Stomach smooth muscle (tissue), 2 donors: ENCODE data around the gene DYNLL1.
"Not testable (repeated sequence)": the region's sequence is repeated elsewhere in the genome, so short reads cannot be mapped to it uniquely, and the experiment has no call there.

Source experiments
- H3K27ac ChIP-seq: one replicate; pipeline ENCODE4 v1.7.0; 2013; ENCODE audit warnings: mild to moderate bottlenecking, low read length, inconsistent platforms
- H3K27me3 ChIP-seq, 2 donors: one replicate each; pipeline ENCODE4 v1.7.0; 2013; ENCODE audit warnings: low read length in 2 of 2; ENCODE audit not compliant: insufficient read depth in 2 of 2, control insufficient read depth in 1 of 2
- H3K36me3 ChIP-seq, 2 donors: one replicate each; pipeline ENCODE4 v1.7.0; 2013; ENCODE audit warnings: low read length in 2 of 2; ENCODE audit not compliant: control insufficient read depth in 2 of 2, insufficient read depth in 2 of 2
- H3K4me1 ChIP-seq: one replicate; pipeline ENCODE4 v1.7.0; 2013; ENCODE audit warnings: low read length; ENCODE audit not compliant: control insufficient read depth, insufficient read depth
- H3K4me3 ChIP-seq, 2 donors: one replicate each; pipeline ENCODE4 v1.7.0; 2013; ENCODE audit warnings: low read length in 2 of 2
- H3K9ac ChIP-seq, 2 donors: one replicate each; pipeline ENCODE4 v1.7.0; 2013; ENCODE audit warnings: low read length in 2 of 2, mild to moderate bottlenecking in 1 of 2
- H3K9me3 ChIP-seq, 2 donors: one replicate each; pipeline ENCODE4 v1.7.0; 2013; ENCODE audit warnings: low read length in 2 of 2; ENCODE audit not compliant: control insufficient read depth in 2 of 2
- donor health status: healthy.
- donor health status: Pancreatic carcinoma.

The DYNLL1 gene

DNA sequence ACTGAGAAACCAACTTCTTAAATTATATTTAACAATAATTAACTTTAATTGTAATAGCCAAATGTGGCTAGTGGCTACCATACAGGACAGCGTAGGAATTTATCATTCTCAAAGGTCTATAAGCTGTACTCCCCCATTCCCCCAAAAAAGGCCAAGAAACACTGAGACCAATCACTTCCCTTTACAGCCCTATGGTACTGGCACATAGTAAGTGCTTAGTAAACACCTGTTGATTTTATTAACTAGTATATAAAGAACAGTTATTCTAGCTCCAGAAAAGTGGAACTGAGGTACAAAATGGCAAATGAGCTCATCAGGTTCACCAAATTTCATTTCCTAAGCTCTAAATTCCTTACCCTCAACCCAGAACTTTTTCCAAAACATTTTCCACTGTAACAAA is 20.3 kb upstream of the DYNLL1 start:
- Histone ChIP-seq H3K36me3 (no peaks in the 10 kb centered on the region), H3K9me3 (no peaks in the 10 kb centered on the region), H3K4me1 (no peaks in the 10 kb centered on the region), H3K27ac (no peak overlapping the region), H3K9ac (no peak overlapping the region), H3K27me3 (no peaks in the 10 kb centered on the region), H3K4me3 (no peak overlapping the region)

DNA sequence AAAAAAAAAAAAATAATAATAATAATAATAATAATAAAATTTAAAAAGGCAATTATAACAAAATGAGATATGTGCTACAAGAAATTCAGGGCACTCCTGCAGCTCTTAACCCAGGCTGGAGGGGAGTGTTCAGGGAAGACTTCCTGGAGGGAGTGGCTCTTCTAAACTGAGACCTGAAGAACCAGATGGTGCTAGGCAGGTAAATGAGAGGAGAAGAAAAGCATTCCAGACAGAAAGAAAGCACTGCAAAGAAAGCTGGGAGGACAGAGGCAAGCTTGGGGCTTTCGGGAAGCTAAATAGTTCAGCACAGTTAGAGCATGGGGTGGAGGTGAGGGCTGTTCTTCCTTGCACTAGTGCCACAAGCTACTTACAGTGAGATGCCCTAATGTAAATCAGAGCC is 16.5 kb upstream of the DYNLL1 start:
- no peaks in the 10 kb centered on the region for H3K27me3 ChIP-seq
- no peak overlapping the region for H3K9ac ChIP-seq
- no peak overlapping the region for H3K27ac ChIP-seq
- no peaks in the 10 kb centered on the region for H3K9me3 ChIP-seq
- H3K36me3 ChIP-seq: no peaks in the 10 kb centered on the region
- H3K4me3 ChIP-seq: no peak overlapping the region
- no peaks in the 10 kb centered on the region for H3K4me1 ChIP-seq

DNA sequence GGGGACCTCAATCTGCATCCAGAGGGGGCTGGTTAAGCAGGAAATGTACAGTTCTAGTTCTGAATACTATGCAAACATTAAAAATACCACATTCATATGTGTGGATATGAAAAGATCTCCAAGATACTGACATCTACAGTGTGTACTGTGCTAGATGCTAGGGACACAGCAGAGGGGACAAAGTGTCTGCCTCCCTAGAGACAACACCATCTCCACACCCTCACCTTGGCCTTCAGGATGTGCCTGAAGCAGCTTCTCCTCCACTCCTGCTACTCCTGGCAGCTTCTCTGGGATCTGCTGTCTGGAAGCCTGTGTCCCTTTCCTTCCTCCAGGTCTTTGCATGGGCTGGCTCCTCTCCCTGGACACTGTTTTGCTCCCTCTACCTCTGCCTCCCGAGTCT is 15.7 kb upstream of the DYNLL1 start:
- Histone ChIP-seq H3K4me1 (no peaks in the 10 kb centered on the region), H3K9me3 (no peaks in the 10 kb centered on the region), H3K27me3 (no peaks in the 10 kb centered on the region), H3K27ac (no peak overlapping the region), H3K4me3 (no peak overlapping the region), H3K36me3 (no peaks in the 10 kb centered on the region), H3K9ac (no peak overlapping the region)

DNA sequence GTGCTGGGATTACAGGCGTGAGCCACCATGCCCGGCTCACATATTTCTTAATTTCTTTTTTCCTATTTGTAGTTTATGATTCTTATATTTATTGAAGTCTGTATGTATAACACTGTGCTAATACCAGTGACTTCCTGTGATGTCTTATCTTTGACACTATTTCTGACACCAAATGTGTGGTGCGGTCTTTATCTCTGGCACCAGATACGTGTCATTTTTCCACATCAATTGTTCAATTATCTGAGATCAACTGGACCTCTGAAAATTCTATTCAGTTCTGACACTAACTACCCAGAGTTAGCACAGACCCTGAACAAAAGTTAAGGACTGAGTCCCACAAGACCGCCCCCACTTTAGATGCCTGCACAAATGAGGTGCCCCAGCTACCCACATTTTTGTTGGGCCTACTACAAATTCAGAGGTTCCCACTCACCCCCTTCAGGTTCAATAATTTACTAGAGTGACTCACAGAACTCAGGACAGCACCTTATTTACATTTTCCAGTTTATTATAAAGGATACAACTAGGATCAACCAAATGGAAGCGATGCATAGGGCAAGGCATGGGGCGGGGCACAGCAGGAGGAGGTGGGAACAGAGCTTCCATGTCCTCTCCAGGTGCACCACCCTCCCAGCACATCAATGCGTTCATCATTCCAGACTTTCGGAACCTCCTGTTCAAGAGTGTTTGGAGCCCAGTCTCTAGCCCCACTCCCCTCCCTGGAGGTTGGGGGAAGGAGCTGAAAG is 14.7 kb upstream of the DYNLL1 start:
- Histone ChIP-seq H3K27ac (no peak overlapping the region), H3K4me1 (no peaks in the 10 kb centered on the region), H3K27me3 (no peaks in the 10 kb centered on the region), H3K36me3 (no peaks in the 10 kb centered on the region), H3K4me3 (no peak overlapping the region), H3K9ac (no peak overlapping the region), H3K9me3 (no peaks in the 10 kb centered on the region)

DNA sequence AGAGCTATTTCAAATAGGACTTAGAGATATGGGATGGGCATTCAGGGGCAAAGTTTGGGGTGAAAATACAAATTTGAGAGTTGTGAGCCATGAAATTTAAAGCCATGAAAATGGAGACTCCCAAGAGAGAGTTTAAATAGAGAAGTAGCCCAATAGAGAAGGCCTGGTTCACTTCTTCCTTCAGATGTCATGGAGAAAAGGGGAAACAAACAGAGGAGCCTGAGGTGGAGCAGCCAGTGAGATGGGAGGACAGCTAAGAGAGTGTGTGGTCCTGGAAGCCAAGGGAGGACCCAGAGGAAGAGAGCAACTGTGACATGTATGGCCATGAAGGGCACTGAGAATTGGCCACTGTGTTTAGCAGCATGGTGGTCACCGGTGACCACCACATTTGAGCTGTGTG is 12.3 kb upstream of the DYNLL1 start:
- Histone ChIP-seq H3K4me3 (no peak overlapping the region), H3K9me3 (no peaks in the 10 kb centered on the region), H3K27ac (no peak overlapping the region), H3K36me3 (peaks cover 0 to 2% of the 10 kb centered on the region in 2 donors), H3K4me1 (no peaks in the 10 kb centered on the region), H3K9ac (no peak overlapping the region), H3K27me3 (no peaks in the 10 kb centered on the region)

DNA sequence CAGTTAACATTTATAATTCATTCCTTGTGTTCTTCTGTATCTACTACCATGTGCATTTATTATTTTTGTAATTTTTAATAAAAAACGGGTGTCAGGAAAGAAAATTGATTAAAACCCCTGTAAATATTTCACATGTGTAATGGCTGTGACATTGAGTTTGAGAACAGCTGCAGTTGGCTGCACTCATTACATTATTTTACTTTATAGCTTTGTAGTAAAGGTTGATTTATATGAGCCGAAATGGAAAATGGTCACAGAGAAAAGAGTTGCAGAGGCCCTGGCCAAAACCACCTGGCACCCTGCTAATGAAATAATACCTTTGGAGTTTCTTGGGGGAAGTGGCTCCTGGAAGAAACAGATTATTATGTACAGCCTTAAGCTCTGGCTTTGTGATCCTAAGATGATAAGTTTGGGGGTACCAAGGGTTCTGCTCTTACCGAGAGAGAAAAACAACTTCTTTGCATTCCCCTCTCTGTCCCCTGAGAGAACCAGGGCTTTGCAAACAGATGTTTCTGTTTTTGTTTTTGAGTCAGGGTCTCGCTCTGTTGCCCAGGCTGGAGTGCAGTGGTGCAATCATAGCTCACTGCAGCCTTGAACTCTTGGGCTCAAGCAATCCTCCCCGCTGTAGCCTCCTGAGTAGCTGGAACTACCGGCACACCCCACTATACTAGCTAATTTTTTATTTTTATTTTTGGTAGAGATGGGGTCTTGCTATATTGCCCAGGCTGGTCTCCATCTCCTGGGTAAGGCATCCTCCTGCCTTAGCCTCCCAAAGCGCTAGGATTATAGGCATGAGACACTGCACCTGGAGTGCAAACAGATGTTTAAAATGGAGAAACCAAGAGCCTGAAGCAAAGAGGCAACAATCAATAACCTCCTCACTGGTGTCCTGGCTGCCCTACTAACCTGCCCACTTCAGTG is 9.7 kb upstream of the DYNLL1 start:
- no peak overlapping the region for H3K4me3 ChIP-seq
- H3K4me1 ChIP-seq: no peaks in the 10 kb centered on the region
- no peaks in the 10 kb centered on the region for H3K9me3 ChIP-seq
- no peaks in the 10 kb centered on the region for H3K27me3 ChIP-seq
- no peak overlapping the region for H3K27ac ChIP-seq
- no peak overlapping the region for H3K9ac ChIP-seq
- H3K36me3 ChIP-seq: peaks cover 7 to 10% of the 10 kb centered on the region in 2 donors

DNA sequence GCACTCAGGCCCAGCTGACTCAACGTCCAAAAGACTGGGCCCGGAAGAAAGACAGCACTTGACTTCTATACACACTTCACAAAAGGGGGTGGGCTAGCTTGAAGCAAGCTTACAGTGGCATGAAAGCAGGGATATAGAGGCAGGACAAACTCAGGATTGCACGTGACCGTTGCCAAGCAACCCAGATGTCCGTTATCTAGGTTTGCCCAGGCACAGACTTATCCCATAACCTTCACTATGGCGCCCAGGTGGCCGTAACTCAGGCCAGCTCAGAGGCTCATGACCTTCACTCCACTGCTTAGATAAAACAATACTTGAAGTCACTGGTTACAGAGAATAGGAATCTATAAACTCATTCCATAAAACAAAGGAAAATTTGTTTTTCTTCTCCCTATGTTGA is 8.4 kb upstream of the DYNLL1 start:
- peaks cover 11 to 14% of the 10 kb centered on the region in 2 donors for H3K36me3 ChIP-seq
- not testable (repeated sequence) for H3K27me3 ChIP-seq, H3K27ac ChIP-seq, H3K4me3 ChIP-seq, H3K9me3 ChIP-seq, H3K4me1 ChIP-seq, H3K9ac ChIP-seq

DNA sequence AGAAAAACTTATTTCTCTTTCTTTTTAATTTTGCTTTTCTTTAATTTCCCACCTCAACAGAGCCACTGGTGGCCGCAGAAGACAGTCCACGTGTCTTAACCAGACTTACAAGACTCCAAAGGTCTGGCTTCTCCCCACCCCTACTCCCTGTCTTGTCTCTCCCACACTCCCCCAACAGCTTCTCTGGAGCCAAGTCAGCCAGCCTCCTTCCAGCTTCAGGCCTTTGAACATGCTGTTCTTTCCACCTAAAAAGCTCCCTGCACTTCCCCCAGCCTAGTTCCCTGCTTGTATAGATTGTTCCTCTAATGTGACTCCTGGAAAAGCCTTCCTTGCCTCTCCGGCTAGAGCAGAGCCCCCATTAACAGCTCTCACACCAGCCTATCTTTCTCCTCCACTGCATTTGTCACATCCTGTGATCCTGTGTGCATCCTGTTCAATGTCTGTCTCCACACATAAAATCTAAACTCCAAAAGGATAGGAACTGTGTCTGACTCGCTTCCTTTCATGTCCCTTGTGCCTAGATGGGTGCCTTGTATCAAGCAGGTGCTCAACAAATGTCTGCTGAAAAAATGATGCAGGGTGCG is 7.8 kb upstream of the DYNLL1 start:
- Histone ChIP-seq H3K9ac (no peak overlapping the region), H3K27me3 (no peaks in the 10 kb centered on the region), H3K36me3 (peaks cover 11 to 14% of the 10 kb centered on the region in 2 donors), H3K9me3 (no peaks in the 10 kb centered on the region), H3K4me1 (no peaks in the 10 kb centered on the region), H3K27ac (no peak overlapping the region), H3K4me3 (no peak overlapping the region)

DNA sequence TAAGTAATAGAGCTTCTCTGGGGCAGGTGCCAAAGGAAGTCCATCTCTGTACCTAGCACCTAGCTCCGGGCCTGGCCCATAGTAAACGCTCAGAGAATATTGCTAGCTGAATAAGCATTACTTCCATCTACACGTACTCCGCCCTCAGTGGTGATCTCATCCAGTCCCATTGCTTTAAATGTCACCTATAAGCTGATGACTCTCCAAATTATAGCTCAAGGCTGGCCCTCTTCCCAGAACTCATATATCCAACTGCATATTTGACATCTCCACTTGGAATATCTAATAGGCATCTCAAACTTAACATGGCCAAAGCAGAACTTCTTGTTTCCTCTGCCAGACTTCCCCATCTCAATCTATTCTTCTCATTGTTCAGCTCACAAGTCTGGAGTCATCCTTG is 6.9 kb upstream of the DYNLL1 start:
- Histone ChIP-seq H3K4me1 (no peaks in the 10 kb centered on the region), H3K27me3 (no peaks in the 10 kb centered on the region), H3K4me3 (no peak overlapping the region), H3K9me3 (no peaks in the 10 kb centered on the region), H3K36me3 (peaks cover 11 to 14% of the 10 kb centered on the region in 2 donors), H3K9ac (no peak overlapping the region), H3K27ac (no peak overlapping the region)

DNA sequence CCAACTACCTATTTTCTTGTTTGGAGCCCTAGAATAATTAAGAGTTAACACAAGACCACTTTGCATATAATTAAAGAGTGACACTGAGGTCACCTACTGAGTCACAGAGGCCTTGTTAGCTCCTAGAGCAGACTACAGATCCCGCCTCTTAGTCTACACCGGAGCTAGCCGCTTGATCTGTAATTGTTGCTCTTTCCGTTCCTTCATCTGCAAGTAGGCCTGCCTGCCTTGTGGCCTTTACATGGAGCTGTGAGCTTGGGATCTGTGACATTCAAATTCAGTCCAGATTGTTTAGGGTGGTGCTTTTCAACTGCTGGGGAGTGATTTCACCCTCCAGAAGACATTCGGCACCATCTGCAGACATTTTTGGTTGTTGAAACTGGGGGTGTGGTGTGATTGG is 5.6 kb upstream of the DYNLL1 start:
- H3K9me3 ChIP-seq: no peaks in the 10 kb centered on the region
- H3K36me3 ChIP-seq: peaks cover 11 to 14% of the 10 kb centered on the region in 2 donors
- no peak overlapping the region for H3K9ac ChIP-seq
- H3K4me3 ChIP-seq: no peak overlapping the region
- H3K4me1 ChIP-seq: peaks cover 3% of the 10 kb centered on the region
- H3K27ac ChIP-seq: no peak overlapping the region
- H3K27me3 ChIP-seq: no peaks in the 10 kb centered on the region
